ENCODE results near the gene DTD1. TPM values are rescaled to one million over a fixed set of nuclear protein-coding genes. Genes with fewer than 3 reads are reported as not detected.

Gene DTD1
- total RNA-seq, 1 experiment from 2014 or later, result 14.3 TPM

DNA sequence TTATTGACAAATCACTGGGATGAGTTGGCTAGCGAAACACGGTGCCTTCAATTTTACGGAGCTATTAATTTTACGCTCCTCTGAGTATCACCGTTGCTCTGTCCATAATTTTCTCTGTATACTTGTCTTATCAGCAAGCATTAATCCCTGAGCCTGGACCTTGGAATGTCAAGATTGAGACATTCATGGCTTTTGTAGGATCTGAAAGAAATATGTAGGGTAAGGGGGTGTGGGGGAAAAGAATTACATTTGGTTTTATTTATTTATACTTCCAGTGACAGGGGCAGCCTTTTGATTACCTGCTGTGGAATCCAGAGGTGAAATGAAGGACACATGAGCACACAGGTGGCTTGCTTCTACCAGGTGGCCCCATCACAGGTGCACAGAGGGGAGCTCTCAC lies 46.6 kb downstream of the DTD1 start:
- Mint-ChIP-seq H3K4me1 (ENCODE audit: low read depth, unreplicated experiment) (no peaks in the 10 kb centered on the region), H3K27ac (ENCODE audit: unreplicated experiment) (no peak overlapping the region), H3K4me3 (ENCODE audit: low read depth, unreplicated experiment) (no peak overlapping the region), H3K27me3 (ENCODE audit: unreplicated experiment) (no peaks in the 10 kb centered on the region), H3K36me3 (ENCODE audit: insufficient read depth, unreplicated experiment) (peaks cover 4% of the 10 kb centered on the region), H3K9me3 (ENCODE audit: low read depth, unreplicated experiment) (no peaks in the 10 kb centered on the region)
- intact Hi-C loops (cut with micrococcal nuclease; ENCODE audit: unreplicated experiment), result no loop called here
- DNase-seq, result no peak
- TF ChIP-seq, protein P1, sequence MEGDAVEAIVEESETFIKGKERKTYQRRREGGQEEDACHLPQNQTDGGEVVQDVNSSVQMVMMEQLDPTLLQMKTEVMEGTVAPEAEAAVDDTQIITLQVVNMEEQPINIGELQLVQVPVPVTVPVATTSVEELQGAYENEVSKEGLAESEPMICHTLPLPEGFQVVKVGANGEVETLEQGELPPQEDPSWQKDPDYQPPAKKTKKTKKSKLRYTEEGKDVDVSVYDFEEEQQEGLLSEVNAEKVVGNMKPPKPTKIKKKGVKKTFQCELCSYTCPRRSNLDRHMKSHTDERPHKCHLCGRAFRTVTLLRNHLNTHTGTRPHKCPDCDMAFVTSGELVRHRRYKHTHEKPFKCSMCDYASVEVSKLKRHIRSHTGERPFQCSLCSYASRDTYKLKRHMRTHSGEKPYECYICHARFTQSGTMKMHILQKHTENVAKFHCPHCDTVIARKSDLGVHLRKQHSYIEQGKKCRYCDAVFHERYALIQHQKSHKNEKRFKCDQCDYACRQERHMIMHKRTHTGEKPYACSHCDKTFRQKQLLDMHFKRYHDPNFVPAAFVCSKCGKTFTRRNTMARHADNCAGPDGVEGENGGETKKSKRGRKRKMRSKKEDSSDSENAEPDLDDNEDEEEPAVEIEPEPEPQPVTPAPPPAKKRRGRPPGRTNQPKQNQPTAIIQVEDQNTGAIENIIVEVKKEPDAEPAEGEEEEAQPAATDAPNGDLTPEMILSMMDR (IDR thresholded peaks at IDR 0.05; ENCODE audit: unreplicated experiment), result no peak
- BruUV-seq (replicated peaks), result no TSS peak
- CTCF ChIA-PET, result no interaction called here

DNA sequence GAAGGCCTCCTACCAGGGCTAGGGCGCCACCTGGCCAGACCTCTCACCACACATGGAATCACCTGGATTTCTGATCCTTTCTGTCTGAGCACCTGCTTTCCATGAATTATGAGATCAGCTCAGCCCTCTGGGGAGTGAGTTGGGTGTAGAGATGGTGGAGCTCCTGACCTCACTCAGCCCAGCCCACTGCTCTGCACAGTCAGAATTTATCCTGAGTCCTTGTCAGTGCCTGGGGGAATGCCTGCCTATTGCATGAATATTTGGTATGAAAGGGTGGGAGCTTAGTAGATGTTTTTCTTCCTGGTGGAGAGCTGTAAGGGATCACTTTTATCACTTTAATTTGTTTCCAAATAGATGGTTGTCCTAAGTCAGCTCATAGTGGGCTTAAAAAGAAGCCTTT lies 47.5 kb downstream of the DTD1 start:
- TF ChIP-seq, protein P1 (IDR thresholded peaks at IDR 0.05; ENCODE audit: unreplicated experiment), result no peak
- no peak overlapping the region for H3K4me3 Mint-ChIP-seq (ENCODE audit: low read depth, unreplicated experiment)
- H3K27me3 Mint-ChIP-seq (ENCODE audit: unreplicated experiment), result no peaks in the 10 kb centered on the region
- no peak overlapping the region for H3K27ac Mint-ChIP-seq (ENCODE audit: unreplicated experiment)
- intact Hi-C loops (cut with micrococcal nuclease; ENCODE audit: unreplicated experiment), result no loop called here
- H3K36me3 Mint-ChIP-seq (ENCODE audit: insufficient read depth, unreplicated experiment), result peaks cover 4% of the 10 kb centered on the region
- no peaks in the 10 kb centered on the region for H3K4me1 Mint-ChIP-seq (ENCODE audit: low read depth, unreplicated experiment)
- DNase-seq, result no peak
- H3K9me3 Mint-ChIP-seq (ENCODE audit: low read depth, unreplicated experiment), result no peaks in the 10 kb centered on the region
- CTCF ChIA-PET, result no interaction called here
- BruUV-seq (replicated peaks), result no TSS peak

DNA sequence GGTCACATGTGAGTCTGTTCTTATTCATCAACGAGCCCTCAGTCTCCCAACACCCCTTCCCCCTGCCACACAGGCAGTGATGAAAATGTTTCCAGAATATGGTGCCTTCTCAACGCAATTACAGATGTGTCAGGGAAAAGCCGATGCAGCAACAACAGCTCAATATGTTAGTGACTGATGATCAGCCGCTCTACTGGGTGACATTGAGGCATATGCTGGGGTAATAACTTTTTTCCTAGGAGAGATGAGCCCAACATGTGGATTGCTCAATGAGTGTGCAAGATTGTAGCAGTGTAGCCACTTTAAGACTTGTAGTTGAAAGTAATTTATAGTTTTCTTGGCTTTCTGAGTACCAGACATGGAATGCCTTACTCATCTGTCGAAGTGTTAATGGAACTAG lies 49.4 kb downstream of the DTD1 start:
- BruUV-seq (replicated peaks), result no TSS peak
- H3K4me3 Mint-ChIP-seq (ENCODE audit: low read depth, unreplicated experiment), result no peak overlapping the region
- no peak overlapping the region for H3K27ac Mint-ChIP-seq (ENCODE audit: unreplicated experiment)
- peaks cover 4% of the 10 kb centered on the region for H3K36me3 Mint-ChIP-seq (ENCODE audit: insufficient read depth, unreplicated experiment)
- H3K9me3 Mint-ChIP-seq (ENCODE audit: low read depth, unreplicated experiment), result no peaks in the 10 kb centered on the region
- intact Hi-C loops (cut with micrococcal nuclease; ENCODE audit: unreplicated experiment), result no loop called here
- CTCF ChIA-PET, result no interaction called here
- DNase-seq, result no peak
- TF ChIP-seq, protein P1 (IDR thresholded peaks at IDR 0.05; ENCODE audit: unreplicated experiment), result no peak
- no peaks in the 10 kb centered on the region for H3K4me1 Mint-ChIP-seq (ENCODE audit: low read depth, unreplicated experiment)
- no peaks in the 10 kb centered on the region for H3K27me3 Mint-ChIP-seq (ENCODE audit: unreplicated experiment)

DNA sequence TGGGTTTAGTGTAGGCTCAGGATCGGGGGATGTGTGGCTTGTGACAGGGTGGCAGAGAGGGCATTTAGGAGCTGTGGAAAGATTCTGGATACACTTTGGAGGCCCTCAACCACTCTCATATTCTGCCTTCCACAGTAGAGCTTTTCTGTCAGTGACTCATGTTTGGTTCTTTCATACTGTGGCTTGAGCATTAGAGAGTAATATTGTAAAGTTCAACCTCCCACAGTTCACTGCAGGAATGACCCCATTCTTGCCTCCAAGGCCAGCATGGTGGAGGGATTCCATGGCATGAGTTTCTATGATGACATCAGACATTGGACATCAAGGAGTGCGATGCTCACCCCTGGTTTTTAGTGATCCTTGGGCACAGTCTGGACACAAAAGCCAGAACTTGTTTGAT lies 50.9 kb downstream of the DTD1 start:
- intact Hi-C loops (cut with micrococcal nuclease; ENCODE audit: unreplicated experiment), result no loop called here
- no peaks in the 10 kb centered on the region for H3K27me3 Mint-ChIP-seq (ENCODE audit: unreplicated experiment)
- H3K4me3 Mint-ChIP-seq (ENCODE audit: low read depth, unreplicated experiment), result no peak overlapping the region
- CTCF ChIA-PET, result no interaction called here
- H3K4me1 Mint-ChIP-seq (ENCODE audit: low read depth, unreplicated experiment), result no peaks in the 10 kb centered on the region
- TF ChIP-seq, protein P1 (IDR thresholded peaks at IDR 0.05; ENCODE audit: unreplicated experiment), result no peak
- H3K9me3 Mint-ChIP-seq (ENCODE audit: low read depth, unreplicated experiment), result no peaks in the 10 kb centered on the region
- H3K36me3 Mint-ChIP-seq (ENCODE audit: insufficient read depth, unreplicated experiment), result no peaks in the 10 kb centered on the region
- H3K27ac Mint-ChIP-seq (ENCODE audit: unreplicated experiment), result no peak overlapping the region
- no TSS peak for BruUV-seq (replicated peaks)
- no peak for DNase-seq
